ENCODE results near the gene PLA1A.
A peak's percentile ranks its signal among the peaks of the same experiment; 100 is the strongest.
"Not testable (repeated sequence)": the region's sequence is repeated elsewhere in the genome, so short reads cannot be mapped to it uniquely, and the experiment has no call there.

The PLA1A gene

DNA sequence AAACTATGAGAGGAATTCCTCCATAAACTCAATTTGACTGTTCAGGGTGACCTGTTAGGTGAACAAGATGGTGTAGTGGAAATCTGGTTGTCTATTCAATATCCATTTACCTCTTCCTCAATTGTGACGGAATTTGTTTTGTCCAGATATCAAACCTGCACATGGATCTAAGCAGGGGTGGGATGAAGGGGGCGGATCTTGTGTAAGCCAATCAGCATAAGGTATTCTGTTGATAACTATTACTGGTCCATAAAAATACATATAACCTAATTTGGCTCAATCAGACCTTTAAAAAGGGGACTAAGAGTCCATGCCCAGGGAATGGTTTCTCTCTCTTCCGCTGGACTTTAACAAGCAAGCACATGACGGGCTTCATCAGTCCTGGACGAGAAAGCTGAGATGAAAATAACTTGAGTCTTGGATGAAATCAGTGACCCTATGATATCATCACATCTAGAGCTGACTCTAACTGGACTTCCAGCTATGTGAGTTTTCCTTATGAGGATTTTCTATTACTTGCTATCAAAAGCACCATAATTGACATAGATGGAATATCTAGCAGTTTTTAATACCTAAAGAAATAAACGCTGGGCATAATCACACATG, 68.4 kb downstream of the PLA1A start:
- no peak for DNase-seq

- DNase-seq = no peak
Observed at GRCh38 chr3:119669906-119670570, 72.4 kb downstream of the PLA1A start.

DNA sequence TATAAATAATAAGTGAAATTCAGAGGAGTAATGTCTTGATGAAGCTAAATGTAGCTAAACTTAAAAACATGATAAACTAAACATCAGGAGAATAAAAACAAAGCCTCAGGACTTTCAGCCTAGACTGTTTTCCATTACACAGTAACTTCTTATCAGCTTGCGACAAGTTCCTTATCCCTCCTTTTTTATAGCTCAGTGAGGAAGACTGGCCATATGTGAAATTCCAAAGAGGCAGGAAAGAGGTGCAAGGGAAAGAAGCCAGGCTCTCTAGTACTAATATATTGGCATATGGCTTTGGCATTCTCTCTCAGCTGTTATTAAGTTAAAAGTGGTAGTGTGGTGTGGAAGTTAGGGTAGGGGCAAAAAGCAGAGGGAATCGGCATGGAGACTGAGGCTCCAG, 75.1 kb downstream of the PLA1A start:
- no peak for DNase-seq

DNA sequence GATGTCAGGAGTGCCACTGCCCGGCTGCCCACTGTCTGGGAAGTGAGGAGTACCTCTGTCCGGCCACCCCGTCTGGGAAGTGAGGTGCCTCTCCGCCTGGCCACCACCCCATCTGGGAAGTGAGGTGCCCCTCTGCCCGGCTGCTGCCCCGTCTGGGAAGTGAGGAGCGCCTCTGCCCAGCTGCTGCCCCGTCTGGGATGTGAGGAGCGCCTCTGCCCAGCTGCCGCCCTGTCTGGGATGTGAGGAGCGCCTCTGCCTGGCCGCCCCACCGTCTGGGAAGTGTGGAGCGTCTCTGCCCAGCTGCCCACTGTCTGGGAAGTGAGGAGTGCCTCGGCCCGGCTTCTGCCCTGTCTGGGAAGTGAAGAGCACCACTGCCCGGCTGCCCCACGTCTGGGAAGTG, 76.2 kb downstream of the PLA1A start:
- DNase-seq = no peak

GRCh38 chr3:119675188-119675874, 77.6 kb downstream of the PLA1A start:
- no peak for DNase-seq

- DNase-seq = peak; percentile 37
Observed at GRCh38 chr3:119676020-119676419, 78.3 kb downstream of the PLA1A start.

GRCh38 chr3:119676771-119677640, 79.3 kb downstream of the PLA1A start, which contains the start of gene COX17:
COX17 (minus strand) TSS chr3:119677406; CDS start chr3:119677310, 96 bp downstream.
- peak; percentile 96 for DNase-seq

DNA sequence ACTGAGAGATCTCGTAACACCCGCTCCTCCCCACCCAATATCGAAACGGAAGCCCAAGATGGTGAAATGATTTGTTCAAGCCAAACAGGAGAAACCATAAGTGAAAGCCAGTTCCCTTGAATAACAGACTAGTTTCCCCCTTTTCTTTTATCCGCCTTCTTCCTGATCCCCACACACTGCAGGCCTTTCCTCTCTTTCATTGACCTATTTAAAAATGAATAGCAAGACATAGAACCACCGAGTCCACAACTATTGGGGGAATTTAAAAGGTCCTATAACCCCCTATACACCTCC, 79.9 kb downstream of the PLA1A start:
- DNase-seq = no peak

GRCh38 chr3:119678209-119678608, 80.5 kb downstream of the PLA1A start:
- not testable (repeated sequence) for DNase-seq

Data from suppressor macrophage treated with lipopolysaccharide for 4 hours (primary cell).